Middle frontal gyrus (tissue), 1 donor: ENCODE data around the gene PCDHGA1.
"Not testable (repeated sequence)": the region's sequence is repeated elsewhere in the genome, so short reads cannot be mapped to it uniquely, and the experiment has no call there.

Source experiments
- DNase-seq: peaks from one replicate; pipeline ENCODE4 v3.0.0-alpha.2; 2015; ENCODE audit warnings: low spot score; ENCODE audit errors: extremely low spot score

PCDHGA1 gene

GRCh38 chr5:141409598-141410306 is 79.4 kb downstream of the PCDHGA1 start:
- no peak for DNase-seq

- no peak for DNase-seq
These were observed 81.3 kb downstream of the PCDHGA1 start for GRCh38 chr5:141411575-141411974.

- no peak for DNase-seq
These were observed 82.7 kb downstream of the PCDHGA1 start, which contains the start of gene PCDHGA10 for GRCh38 chr5:141412854-141413539. TSS of gene PCDHGA10 (plus strand) at chr5:141412987. CDS start at chr5:141413176, 189 bp downstream.

GRCh38 chr5:141413540-141414069 is 83.3 kb downstream of the PCDHGA1 start:
- DNase-seq, result no peak

- not testable (repeated sequence) for DNase-seq
These were observed 84.4 kb downstream of the PCDHGA1 start for GRCh38 chr5:141414548-141415274.

GRCh38 chr5:141415275-141415618 is 84.9 kb downstream of the PCDHGA1 start:
- not testable (repeated sequence) for DNase-seq

GRCh38 chr5:141417494-141418172 is 87.3 kb downstream of the PCDHGA1 start, which contains the start of gene PCDHGB7:
TSS of gene PCDHGB7 (plus strand) at chr5:141417677. CDS start at chr5:141417860, 183 bp downstream.
- not testable (repeated sequence) for DNase-seq

- no peak for DNase-seq
These were observed 89.0 kb downstream of the PCDHGA1 start for GRCh38 chr5:141419074-141419880.

GRCh38 chr5:141420855-141421488 is 90.7 kb downstream of the PCDHGA1 start, which contains the start of gene PCDHGA11:
TSS of gene PCDHGA11 (plus strand) at chr5:141421051. CDS start at chr5:141421228, 177 bp downstream.
- DNase-seq, result no peak

GRCh38 chr5:141421489-141421855 is 91.2 kb downstream of the PCDHGA1 start:
- DNase-seq, result no peak

- DNase-seq, result no peak
These were observed 92.5 kb downstream of the PCDHGA1 start for GRCh38 chr5:141422742-141423291.

GRCh38 chr5:141427783-141428426 is 97.6 kb downstream of the PCDHGA1 start:
- no peak for DNase-seq

GRCh38 chr5:141430332-141431113 is 100.2 kb downstream of the PCDHGA1 start, which contains the start of gene PCDHGA12:
TSS of gene PCDHGA12 (plus strand) at chr5:141430507. CDS start at chr5:141430760, 253 bp downstream.
- DNase-seq, result no peak

- no peak for DNase-seq
These were observed 101.0 kb downstream of the PCDHGA1 start for GRCh38 chr5:141431286-141431685.

- DNase-seq, result not testable (repeated sequence)
These were observed 102.0 kb downstream of the PCDHGA1 start for GRCh38 chr5:141432308-141432707.

- DNase-seq, result not testable (repeated sequence)
These were observed 102.4 kb downstream of the PCDHGA1 start for GRCh38 chr5:141432726-141433125.

GRCh38 chr5:141434006-141434405 is 103.7 kb downstream of the PCDHGA1 start:
- DNase-seq, result no peak

GRCh38 chr5:141437221-141437620 is 106.9 kb downstream of the PCDHGA1 start:
- DNase-seq, result no peak
